ENCODE results near the gene MRPL14.

DNA sequence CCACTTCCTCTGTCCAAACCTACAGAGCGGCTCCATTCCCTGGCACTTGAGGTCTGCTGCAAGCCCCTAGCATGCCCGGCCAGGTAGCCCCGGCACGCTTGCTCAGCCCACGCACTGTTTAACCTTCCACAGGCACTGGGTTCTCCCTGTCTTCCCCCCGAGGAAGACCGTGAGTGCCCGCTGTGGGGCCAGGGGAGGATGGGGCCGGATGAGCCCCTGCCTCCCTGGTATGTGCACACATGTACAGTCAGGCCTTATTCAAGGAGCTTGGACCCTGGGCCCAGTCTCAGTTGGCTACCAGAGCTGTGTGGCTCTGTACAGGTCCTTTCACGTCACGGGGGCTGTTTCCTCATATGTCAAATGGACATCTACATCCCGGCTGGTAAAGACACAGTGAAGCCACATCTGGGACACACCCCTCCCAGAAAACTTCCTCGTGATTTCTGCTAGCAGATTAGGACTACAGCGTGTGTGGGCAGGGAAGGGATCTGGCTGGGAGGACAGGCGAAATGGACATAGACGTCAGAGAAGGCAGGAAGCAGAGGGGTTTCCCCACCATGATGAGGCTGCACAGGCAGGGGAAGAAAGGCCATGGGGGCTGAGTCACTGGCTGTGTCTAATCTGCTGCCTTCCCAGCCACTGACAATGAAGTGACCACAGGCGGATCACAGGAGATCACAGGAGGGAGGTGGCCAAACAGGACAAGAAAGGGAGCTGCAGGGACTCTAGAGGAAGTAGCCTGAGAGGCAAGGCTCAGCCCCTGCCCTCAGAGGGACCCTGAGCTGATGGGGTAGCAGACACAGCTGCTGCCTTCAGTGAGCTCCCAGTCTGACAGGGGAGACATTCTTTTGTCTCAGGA lies 62.9 kb downstream of the MRPL14 start:
- TF ChIP-seq, protein P1, sequence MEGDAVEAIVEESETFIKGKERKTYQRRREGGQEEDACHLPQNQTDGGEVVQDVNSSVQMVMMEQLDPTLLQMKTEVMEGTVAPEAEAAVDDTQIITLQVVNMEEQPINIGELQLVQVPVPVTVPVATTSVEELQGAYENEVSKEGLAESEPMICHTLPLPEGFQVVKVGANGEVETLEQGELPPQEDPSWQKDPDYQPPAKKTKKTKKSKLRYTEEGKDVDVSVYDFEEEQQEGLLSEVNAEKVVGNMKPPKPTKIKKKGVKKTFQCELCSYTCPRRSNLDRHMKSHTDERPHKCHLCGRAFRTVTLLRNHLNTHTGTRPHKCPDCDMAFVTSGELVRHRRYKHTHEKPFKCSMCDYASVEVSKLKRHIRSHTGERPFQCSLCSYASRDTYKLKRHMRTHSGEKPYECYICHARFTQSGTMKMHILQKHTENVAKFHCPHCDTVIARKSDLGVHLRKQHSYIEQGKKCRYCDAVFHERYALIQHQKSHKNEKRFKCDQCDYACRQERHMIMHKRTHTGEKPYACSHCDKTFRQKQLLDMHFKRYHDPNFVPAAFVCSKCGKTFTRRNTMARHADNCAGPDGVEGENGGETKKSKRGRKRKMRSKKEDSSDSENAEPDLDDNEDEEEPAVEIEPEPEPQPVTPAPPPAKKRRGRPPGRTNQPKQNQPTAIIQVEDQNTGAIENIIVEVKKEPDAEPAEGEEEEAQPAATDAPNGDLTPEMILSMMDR (conservative IDR thresholded peaks at IDR 0.05; ENCODE audit: low read length) = no peak
- no peak for TF ChIP-seq EZH2phosphoT487 (IDR thresholded peaks at IDR 0.05; ENCODE audit: borderline replicate concordance)
